GM12873 (cell line): Measurements from ENCODE around the gene AFDN.

ENCODE experiments used
- CTCF ChIP-seq: IDR thresholded peaks from 2 replicates; pipeline ENCODE4 v1.5.1; 2012; ENCODE audit warnings: low read depth, mild to moderate bottlenecking, moderate library complexity, low read length, control low read depth; ENCODE audit not compliant: insufficient read depth; ENCODE audit errors: missing control alignments

Gene AFDN

DNA sequence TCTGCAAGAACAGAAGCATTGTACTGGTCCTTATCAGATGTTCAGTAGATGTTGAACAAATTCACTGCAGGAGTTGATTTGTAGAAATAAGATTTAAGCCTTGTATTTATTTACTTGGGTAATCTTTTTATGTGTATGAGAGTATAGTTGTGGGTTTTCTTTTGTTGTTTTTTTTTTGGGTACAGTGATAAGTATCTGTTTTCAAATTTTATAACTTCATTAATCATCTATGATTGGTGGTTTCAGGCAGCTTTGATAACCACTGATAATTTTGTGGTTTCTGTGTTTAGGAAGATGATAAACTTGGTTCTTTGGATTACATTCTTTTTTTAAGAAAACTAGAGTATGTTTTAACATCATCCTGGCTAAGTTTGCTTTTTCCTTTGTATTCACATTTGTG, 2.8 kb downstream of the AFDN start:
- no peak for TF ChIP-seq CTCF

DNA sequence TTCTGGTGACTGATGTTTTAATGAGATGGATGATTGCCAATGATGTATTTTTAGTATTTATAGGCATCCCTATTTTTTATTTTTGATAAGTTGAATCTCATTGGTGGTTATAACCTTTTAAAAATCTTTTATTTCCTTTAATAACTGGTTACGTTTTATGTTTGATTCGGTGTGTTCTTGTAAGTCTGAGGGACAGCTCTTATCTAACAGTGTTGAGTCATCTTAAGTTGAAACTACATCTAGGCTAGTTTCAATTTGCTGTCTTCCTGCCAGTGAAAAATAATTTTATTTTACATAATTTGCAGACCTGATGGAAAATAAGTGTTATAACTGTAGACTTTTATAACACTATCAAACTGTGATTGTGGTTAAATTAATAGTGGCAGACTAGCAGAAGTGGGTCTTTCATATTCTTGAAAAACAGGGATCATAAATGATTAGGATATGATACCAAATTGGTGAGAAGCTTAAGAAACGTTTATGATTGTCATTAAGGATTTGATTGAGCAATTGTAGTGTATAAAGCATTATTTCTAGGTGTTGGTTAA, 4.6 kb downstream of the AFDN start:
- no peak for TF ChIP-seq CTCF

DNA sequence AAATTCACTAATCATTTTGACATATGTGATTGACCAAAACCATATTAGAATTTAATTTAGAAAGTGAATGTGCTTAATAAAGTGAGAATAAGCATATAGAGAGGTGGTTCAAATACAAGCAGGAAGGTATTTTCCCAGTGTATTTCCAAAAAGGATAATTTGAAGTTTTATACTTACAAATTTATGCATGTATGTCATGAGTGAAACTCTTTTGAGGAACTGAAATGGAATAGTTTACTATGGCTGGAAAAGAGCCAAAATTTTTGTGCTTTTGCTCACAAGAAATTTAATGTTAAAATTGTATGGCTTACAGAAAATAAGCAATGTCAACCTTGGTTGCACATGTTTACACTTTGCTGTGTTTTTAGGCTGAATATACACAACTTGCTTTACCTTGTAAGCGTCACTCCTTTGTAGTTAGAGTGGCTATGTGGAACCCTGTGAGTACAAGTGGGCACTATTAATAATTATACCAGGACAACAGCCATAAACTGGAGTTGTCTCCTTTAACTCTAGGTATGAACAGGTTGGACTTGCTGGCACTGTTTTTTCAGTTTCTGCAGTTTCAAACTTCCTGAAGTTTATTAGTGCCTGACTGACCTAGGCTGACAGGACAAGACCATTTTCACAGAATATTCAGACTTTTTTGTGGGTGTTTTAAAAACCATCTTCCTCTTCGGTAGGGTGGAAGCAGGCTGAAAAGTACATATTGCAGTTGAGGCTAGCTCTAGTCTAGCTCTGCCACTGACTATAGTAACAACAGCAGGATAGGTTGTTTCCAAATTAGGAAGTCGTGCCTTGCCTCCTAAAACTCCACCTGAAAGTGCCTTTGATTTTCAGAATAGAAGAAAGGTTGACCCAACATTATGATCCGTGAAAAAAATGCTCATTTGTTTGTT, 6.0 kb downstream of the AFDN start:
- TF ChIP-seq CTCF = no peak

DNA sequence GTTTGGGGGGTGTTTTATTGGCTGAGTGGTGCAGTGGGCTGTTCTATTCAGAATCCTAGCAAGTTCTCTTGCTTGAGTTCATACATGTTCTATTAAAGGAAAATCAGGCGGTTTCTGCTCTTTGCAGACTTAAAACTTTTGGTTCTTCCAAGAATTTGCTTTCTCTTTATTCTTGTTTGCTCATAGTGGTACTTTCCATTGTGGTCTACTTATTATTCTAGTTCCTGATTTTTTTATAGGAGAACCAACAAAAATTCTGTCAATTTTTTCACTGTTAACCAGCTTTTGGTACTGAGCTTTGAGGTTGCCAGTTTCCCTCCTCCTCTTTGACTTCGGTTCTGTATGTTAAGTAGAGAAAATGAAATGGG, 6.7 kb downstream of the AFDN start:
- no peak for TF ChIP-seq CTCF

- no peak for TF ChIP-seq CTCF
Measured at GRCh38 chr6:167835260-167835659, 8.5 kb downstream of the AFDN start.

DNA sequence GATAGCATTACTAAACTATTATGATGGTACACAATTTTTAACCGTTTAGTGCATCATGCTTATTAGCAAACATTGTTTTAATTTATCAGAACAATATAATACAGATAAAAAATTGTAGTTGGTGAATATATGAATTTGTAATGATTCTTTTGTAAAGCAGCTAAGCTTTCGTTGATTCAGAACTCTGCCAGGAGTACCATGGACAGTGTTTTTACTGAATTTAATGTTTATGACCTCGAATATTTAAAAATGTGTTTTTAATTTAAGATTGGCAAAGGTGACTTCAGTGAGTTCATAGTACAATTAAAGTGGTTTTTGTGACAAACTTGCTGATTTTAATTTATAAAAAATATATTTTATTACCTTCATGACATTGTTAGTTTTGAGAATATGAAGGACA, 10.0 kb downstream of the AFDN start:
- no peak for TF ChIP-seq CTCF

- no peak for TF ChIP-seq CTCF
Measured at GRCh38 chr6:167838207-167838748, 11.6 kb downstream of the AFDN start.
